ENCODE measurements around the gene GBX1. TPM values are rescaled to one million over a fixed set of nuclear protein-coding genes. Genes with fewer than 3 reads are reported as not detected.

GBX1 gene
- total and polyA plus RNA-seq, 2 donors (not counting 3 experiments of a cell fraction or from before 2014, with no cell fraction given) = not detected

DNA sequence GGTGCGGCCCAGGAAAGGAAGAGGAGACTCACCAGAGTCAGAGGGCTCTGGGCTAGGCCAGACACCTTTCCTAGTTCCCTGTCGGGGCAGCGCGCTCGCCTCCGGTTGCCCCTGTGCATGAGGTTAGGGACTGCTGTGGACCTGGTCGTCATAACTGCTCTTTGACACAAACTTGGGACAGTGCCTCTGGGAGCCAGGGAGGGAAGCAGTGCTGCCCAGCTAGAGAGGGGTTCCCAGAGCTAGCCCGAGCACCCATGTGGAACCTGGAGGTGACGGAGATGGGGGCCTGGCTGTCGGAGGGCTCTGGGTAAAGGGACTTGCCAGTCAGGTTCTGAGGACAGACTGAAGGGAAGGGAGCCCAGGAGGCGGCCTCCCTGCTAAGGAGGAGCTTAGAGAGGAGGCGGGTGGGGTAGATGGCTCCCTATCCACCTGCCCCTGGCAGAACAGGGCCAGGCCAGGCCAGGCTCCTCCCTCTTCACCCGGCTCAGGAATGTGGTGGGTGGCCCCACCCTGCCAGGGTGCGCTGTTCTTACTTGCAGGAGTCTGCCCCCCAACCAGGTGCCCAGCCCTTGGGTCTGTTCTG, 51.6 kb downstream of the GBX1 start:
- no peak for DNase-seq (ENCODE audit: low read depth, low spot score)
- peaks cover 52% of the 10 kb centered on the region for H3K79me2 ChIP-seq (ENCODE audit: control insufficient read depth, insufficient read depth, low read length)
- no peak overlapping the region for H3K27ac ChIP-seq (ENCODE audit: insufficient read depth, low read depth, low read length)
- H3K4me2 ChIP-seq (ENCODE audit: insufficient read depth, low read length) = no peak overlapping the region
- H3K9me3 ChIP-seq (replicated peaks; ENCODE audit: control insufficient read depth, insufficient read depth, low read length) = no peaks in the 10 kb centered on the region
- no peaks in the 10 kb centered on the region for H4K20me1 ChIP-seq (replicated peaks; ENCODE audit: control insufficient read depth, extremely low read depth, insufficient read depth, low read length)
- H3K27me3 ChIP-seq (ENCODE audit: control insufficient read depth in 2 of 2, insufficient read depth in 2 of 2, low read length in 2 of 2) = no peaks in the 10 kb centered on the region
- FAIRE-seq = no peak
- no peak overlapping the region for H3K9ac ChIP-seq (replicated peaks; ENCODE audit: extremely low read depth, insufficient read depth, low read length)
- BruUV-seq (replicated peaks) = no TSS peak
- H3K9me1 ChIP-seq (replicated peaks; ENCODE audit: control insufficient read depth, extremely low read depth, insufficient read depth, low read length) = no peaks in the 10 kb centered on the region
- no peak overlapping the region for H3K4me3 ChIP-seq (replicated peaks in 1 of 3; ENCODE audit: insufficient read depth in 1 of 3, low read depth in 1 of 3, low read length in 3 of 3)
- intact Hi-C loops (cut with micrococcal nuclease) = loop anchor here (2.0 kb wide), 1 partner anchor 127 kb away; no protein-coding TSS in a partner anchor
- ChIA-PET CTCF (interaction anchor here (0.7 to 3.0 kb wide), 7 partner anchors 8 to 153 kb away, joined by 3 to 33 read pairs (median 4); no protein-coding TSS in a partner anchor), POLR2A (no interaction called here)
- peaks cover 19% of the 10 kb centered on the region for H3K4me1 ChIP-seq (ENCODE audit: control insufficient read depth, extremely low read depth, insufficient read depth, low read length)
- H2AFZ ChIP-seq (ENCODE audit: low read depth, low read length) = no peak overlapping the region
- peaks cover 9 to 37% of the 10 kb centered on the region in 2 experiments for H3K36me3 ChIP-seq (ENCODE audit: control insufficient read depth in 2 of 2, extremely low read depth in 1 of 2, insufficient read depth in 2 of 2, low read length in 2 of 2)
- dilution Hi-C loops (cut with MboI; ENCODE audit: extremely low pct_ligation_motif_present, low sequenced_read_pairs) = no loop called here
- TF ChIP-seq POLR2AphosphoS5 (IDR thresholded peaks at IDR 0.05; ENCODE audit: insufficient read depth, low read depth, low read length) = no peak
- TF ChIP-seq EZH2 (IDR thresholded peaks at IDR 0.05; ENCODE audit: borderline replicate concordance, low read depth, low read length, severe bottlenecking) = no peak
- TF ChIP-seq GATA2 (IDR thresholded peaks at IDR 0.05; ENCODE audit: insufficient read depth, insufficient read length, low read depth, low read length) = no peak
- TF ChIP-seq MYC (IDR thresholded peaks at IDR 0.05; ENCODE audit: low read depth, low read length) = no peak
- TF ChIP-seq, protein P1, sequence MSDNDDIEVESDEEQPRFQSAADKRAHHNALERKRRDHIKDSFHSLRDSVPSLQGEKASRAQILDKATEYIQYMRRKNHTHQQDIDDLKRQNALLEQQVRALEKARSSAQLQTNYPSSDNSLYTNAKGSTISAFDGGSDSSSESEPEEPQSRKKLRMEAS (IDR thresholded peaks at IDR 0.05; ENCODE audit: insufficient read depth, insufficient read length) = no peak
- TF ChIP-seq, protein P2, sequence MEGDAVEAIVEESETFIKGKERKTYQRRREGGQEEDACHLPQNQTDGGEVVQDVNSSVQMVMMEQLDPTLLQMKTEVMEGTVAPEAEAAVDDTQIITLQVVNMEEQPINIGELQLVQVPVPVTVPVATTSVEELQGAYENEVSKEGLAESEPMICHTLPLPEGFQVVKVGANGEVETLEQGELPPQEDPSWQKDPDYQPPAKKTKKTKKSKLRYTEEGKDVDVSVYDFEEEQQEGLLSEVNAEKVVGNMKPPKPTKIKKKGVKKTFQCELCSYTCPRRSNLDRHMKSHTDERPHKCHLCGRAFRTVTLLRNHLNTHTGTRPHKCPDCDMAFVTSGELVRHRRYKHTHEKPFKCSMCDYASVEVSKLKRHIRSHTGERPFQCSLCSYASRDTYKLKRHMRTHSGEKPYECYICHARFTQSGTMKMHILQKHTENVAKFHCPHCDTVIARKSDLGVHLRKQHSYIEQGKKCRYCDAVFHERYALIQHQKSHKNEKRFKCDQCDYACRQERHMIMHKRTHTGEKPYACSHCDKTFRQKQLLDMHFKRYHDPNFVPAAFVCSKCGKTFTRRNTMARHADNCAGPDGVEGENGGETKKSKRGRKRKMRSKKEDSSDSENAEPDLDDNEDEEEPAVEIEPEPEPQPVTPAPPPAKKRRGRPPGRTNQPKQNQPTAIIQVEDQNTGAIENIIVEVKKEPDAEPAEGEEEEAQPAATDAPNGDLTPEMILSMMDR (IDR thresholded peaks at IDR 0.05; ENCODE audit: extremely low read depth in 1 of 2, insufficient read depth in 1 of 2, low read depth in 1 of 2, low read length in 2 of 2) = no peak
- TF ChIP-seq FOS (IDR thresholded peaks at IDR 0.05; ENCODE audit: borderline replicate concordance, insufficient read depth, low read length) = no peak
- TF ChIP-seq POLR2A (IDR thresholded peaks at IDR 0.05; ENCODE audit: low read depth, low read length) = no peak
- TF ChIP-seq JUN (IDR thresholded peaks at IDR 0.05; ENCODE audit: borderline replicate concordance, insufficient read depth, insufficient read length, low read depth) = no peak

Measured in endothelial cell of umbilical vein (primary cell).